Spleen (tissue), 11 donors: ENCODE data around the gene MGAT5. TPM values are rescaled to one million over a fixed set of nuclear protein-coding genes. Genes with fewer than 3 reads are reported as not detected.

Experiments used
- DNase-seq: peaks from one replicate; pipeline ENCODE4 v3.0.0-alpha.2; 2020
- H3K27ac ChIP-seq, 8 donors: fragments of 200-600 bp; sonication (generic) in 7 of 8; 1 replicate in 4 of 8; 2 replicates in 4 of 8; pipeline versions ENCODE4 v1.5.0 to v1.8.0; 2016 to 2021; ENCODE audit warnings: inconsistent platforms in 4 of 8, mild to moderate bottlenecking in 4 of 8, moderate library complexity in 1 of 8
- H3K27me3 ChIP-seq, 7 donors: fragments of 200-600 bp; sonication (generic) in 6 of 7; replicated peaks in 1 of 7; 1 replicate in 4 of 7; 2 replicates in 3 of 7; pipeline versions ENCODE4 v1.5.0 to v1.8.0; 2016 to 2021; ENCODE audit warnings: inconsistent platforms in 3 of 7, mild to moderate bottlenecking in 1 of 7
- H3K36me3 ChIP-seq, 6 donors: fragments of 200-600 bp; sonication (generic) in 5 of 6; 1 replicate in 4 of 6; 2 replicates in 2 of 6; pipeline versions ENCODE4 v1.5.0 to v1.8.0; 2016 to 2021; ENCODE audit warnings: inconsistent platforms in 2 of 6
- H3K4me1 ChIP-seq, 6 donors: fragments of 200-600 bp; sonication (generic) in 5 of 6; 1 replicate in 3 of 6; 2 replicates in 3 of 6; pipeline versions ENCODE4 v1.5.0 to v1.8.0; 2016 to 2021; ENCODE audit warnings: inconsistent platforms in 3 of 6
- H3K4me3 ChIP-seq, 8 donors: fragments of 200-600 bp; sonication (generic) in 7 of 8; 1 replicate in 4 of 8; 2 replicates in 4 of 8; pipeline versions ENCODE4 v1.5.0 to v1.8.0; 2016 to 2021; ENCODE audit warnings: inconsistent platforms in 4 of 8, mild to moderate bottlenecking in 4 of 8, moderate library complexity in 2 of 8
- H3K9me3 ChIP-seq, 8 donors: fragments of 200-600 bp; sonication (generic) in 7 of 8; 1 replicate in 4 of 8; 2 replicates in 4 of 8; pipeline versions ENCODE4 v1.5.0 to v1.8.0; 2016 to 2021; ENCODE audit warnings: inconsistent platforms in 4 of 8
- CTCF ChIP-seq, 11 experiments: fragments of 200-600 bp in 7 of 11; fragments of 450-650 bp in 4 of 11; sonication (generic) in 4 of 11; IDR thresholded peaks in 8 of 11; conservative IDR thresholded peaks in 3 of 11; 1 replicate in 7 of 11; 2 replicates in 4 of 11; pipeline versions ENCODE4 v1.4.0 to v1.8.0; 2016 to 2021; ENCODE audit warnings: antibody characterized with exemption in 11 of 11, inconsistent platforms in 4 of 11, mild to moderate bottlenecking in 1 of 11
- POLR2A ChIP-seq, 3 donors: fragments of 450-650 bp; IDR thresholded peaks; one replicate each; pipeline ENCODE4 v1.5.1; 2017; ENCODE audit warnings: antibody characterized with exemption in 3 of 3, mild to moderate bottlenecking in 1 of 3
- POLR2AphosphoS5 ChIP-seq, 3 donors: sonication (generic); formaldehyde crosslinking; IDR thresholded peaks; one replicate each; pipeline ENCODE4 v1.5.1; 2017; ENCODE audit warnings: antibody characterized with exemption in 3 of 3
- WGBS, 5 donors: extraction: QIAGEN DNeasy Blood & Tissue Kit in 3 of 5; methylation state at CpG; one replicate each; pipeline versions ENCODE4 v1.1.5 to v1.1.7; 2013 to 2018; 5-methylcytosine and 5-hydroxymethylcytosine counted together
- intact Hi-C: fragments of 100-400 bp; cut with DNase I; formaldehyde crosslinking; loops from one replicate; pipeline ENCODE4 v1.15.0; 2023; ENCODE audit warnings: low total_unique reads
- polyA plus RNA-seq, 3 donors: library from polyadenylated mRNA; stranded (reverse); fragments of 200-250 nt; gene quantifications; one replicate each; pipeline ENCODE4 v1.2.1, GENCODE V29; 2013
- total RNA-seq, 7 donors: library from RNA; depleted of rRNA in 3 of 7; stranded (reverse); fragments of >200 nt in 3 of 7; fragmentation: NEBNext Ultra II Directional in 4 of 7; extraction: Animal tissue kit (Norgen Biotek cat#: 25700) in 4 of 7; gene quantifications; one replicate each; pipeline versions ENCODE4 v1.1.0 to v1.2.1, GENCODE V29; 2016 to 2021
- donor health status: healthy with polysubstance abuse.
- donor health status: DM: no; HTN: no; CAD: no; lungs with moderate emphysema.
- donor health status: DM: no; HTN: no; CAD: no.
- donor health status: Bipolar disorder and iron deficiency.
- donor health status: healthy.
- donor health status: DM: no; HTN: no; CAD: no.
- donor health status: DM: yes; HTN: yes; CAD: no.

MGAT5 gene
- total and polyA plus RNA-seq, 10 donors, result 11.2 to 110 (median 91.9) TPM

GRCh38 chr2:134348760-134349159 lies 94.9 kb downstream of the MGAT5 start:
- 73 to 86% (median 76%) methylated on average over 5 of the region's 5 CpGs for WGBS, 5 donors
- Histone ChIP-seq H3K4me3 (no peak overlapping the region), H3K27me3 (no peaks in the 10 kb centered on the region), H3K4me1 (peaks cover 0 to 11% (median 0%) of the 10 kb centered on the region in 6 donors), H3K27ac (no peak overlapping the region), H3K9me3 (no peaks in the 10 kb centered on the region), H3K36me3 (peaks cover 0 to 97% (median 26%) of the 10 kb centered on the region in 6 donors)
- intact Hi-C loops, result no loop called here
- no peak for DNase-seq
- TF ChIP-seq POLR2A (IDR thresholded peaks at IDR 0.05), result no peak
- no peak for TF ChIP-seq POLR2AphosphoS5 (IDR thresholded peaks at IDR 0.05)
- TF ChIP-seq CTCF (IDR thresholded peaks at IDR 0.05 in 8 of 11, conservative IDR thresholded peaks at IDR 0.05 in 3 of 11), result no peak

- H3K4me3 ChIP-seq, result no peak overlapping the region
- H3K36me3 ChIP-seq, result peaks cover 0 to 97% (median 32%) of the 10 kb centered on the region in 6 donors
- WGBS, 5 donors, result 63 to 66% (median 65%) methylated on average over 3 of the region's 3 CpGs
- no peaks in the 10 kb centered on the region for H3K9me3 ChIP-seq
- peaks cover 0 to 11% (median 0%) of the 10 kb centered on the region in 6 donors for H3K4me1 ChIP-seq
- intact Hi-C loops, result no loop called here
- no peak overlapping the region for H3K27ac ChIP-seq
- no peaks in the 10 kb centered on the region for H3K27me3 ChIP-seq
- no peak for TF ChIP-seq POLR2A (IDR thresholded peaks at IDR 0.05)
- no peak for TF ChIP-seq POLR2AphosphoS5 (IDR thresholded peaks at IDR 0.05)
- TF ChIP-seq CTCF (IDR thresholded peaks at IDR 0.05 in 8 of 11, conservative IDR thresholded peaks at IDR 0.05 in 3 of 11), result no peak
- DNase-seq, result no peak
Measured at GRCh38 chr2:134351016-134351415, 97.1 kb downstream of the MGAT5 start.

- Histone ChIP-seq H3K27me3 (no peaks in the 10 kb centered on the region), H3K4me1 (peaks cover 0 to 11% (median 0%) of the 10 kb centered on the region in 6 donors), H3K27ac (no peak overlapping the region), H3K36me3 (peaks cover 0 to 97% (median 35%) of the 10 kb centered on the region in 6 donors), H3K4me3 (no peak overlapping the region), H3K9me3 (no peaks in the 10 kb centered on the region)
- TF ChIP-seq POLR2AphosphoS5 (IDR thresholded peaks at IDR 0.05) (no peak), POLR2A (IDR thresholded peaks at IDR 0.05) (no peak), CTCF (IDR thresholded peaks at IDR 0.05 in 8 of 11, conservative IDR thresholded peaks at IDR 0.05 in 3 of 11) (no peak)
- 92 to 100% (median 97%) methylated on average over 2 of the region's 2 CpGs for WGBS, 5 donors
- intact Hi-C loops, result no loop called here
- no peak for DNase-seq
Measured at GRCh38 chr2:134351899-134352298, 98.0 kb downstream of the MGAT5 start.

- Histone ChIP-seq H3K27me3 (no peaks in the 10 kb centered on the region), H3K9me3 (no peaks in the 10 kb centered on the region), H3K4me3 (no peak overlapping the region), H3K36me3 (peaks cover 0 to 97% (median 34%) of the 10 kb centered on the region in 6 donors), H3K27ac (no peak overlapping the region), H3K4me1 (peaks cover 0 to 5% (median 0%) of the 10 kb centered on the region in 6 donors)
- WGBS, 5 donors, result 80 to 92% (median 88%) methylated on average over 3 of the region's 3 CpGs
- no peak for DNase-seq
- TF ChIP-seq CTCF (IDR thresholded peaks at IDR 0.05 in 8 of 11, conservative IDR thresholded peaks at IDR 0.05 in 3 of 11), result no peak
- no peak for TF ChIP-seq POLR2AphosphoS5 (IDR thresholded peaks at IDR 0.05)
- intact Hi-C loops, result no loop called here
Measured at GRCh38 chr2:134352844-134353243, 99.0 kb downstream of the MGAT5 start.
